ENCODE measurements around the gene SAMD15.

DNA sequence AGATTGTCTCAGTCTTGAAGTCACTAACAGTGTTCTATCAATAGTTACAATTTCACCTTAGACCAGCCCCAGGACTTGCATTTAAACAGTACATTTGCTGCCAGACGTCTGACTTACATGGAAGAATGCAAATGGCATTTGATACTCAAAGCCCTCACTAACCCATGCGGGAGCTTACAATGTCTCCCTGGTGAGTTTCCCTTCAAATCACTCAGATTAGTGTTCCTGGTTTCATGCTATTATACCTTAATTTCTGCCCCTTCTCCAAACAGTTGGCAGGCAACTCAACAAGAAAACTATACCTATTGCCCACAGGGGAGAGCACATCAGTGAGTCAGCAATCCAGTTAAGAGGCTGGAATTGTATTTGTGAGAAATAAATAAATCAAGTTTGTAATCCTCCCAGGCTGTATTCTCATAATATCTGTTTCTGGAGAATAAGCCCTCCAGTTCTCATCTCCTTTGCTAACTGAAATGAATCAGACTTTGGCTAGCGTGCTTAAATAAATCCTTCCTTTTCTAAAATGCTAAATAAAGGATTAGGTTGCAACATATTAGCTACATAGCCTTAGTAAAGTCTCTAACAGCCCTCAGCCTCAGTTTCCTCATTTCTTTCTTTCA is 32.7 kb upstream of the SAMD15 start:
- TF ChIP-seq POLR2A (IDR thresholded peaks at IDR 0.05; ENCODE audit: low read depth, low read length) = no peak
- TF ChIP-seq POLR2AphosphoS5 (IDR thresholded peaks at IDR 0.05; ENCODE audit: low read depth, low read length) = no peak
- TF ChIP-seq PAX5 (IDR thresholded peaks at IDR 0.05; ENCODE audit: insufficient read depth, low read length, severe bottlenecking) = no peak

Measured in GM12891 (cell line).